RWPE2 (cell line): ENCODE results near the gene TENM4.

Source experiments
- ATAC-seq: fragments of 200-7000 bp; cut with Tn5 transposase; 3 replicates; pipeline ENCODE4 v1.9.1; 2021; ENCODE audit warnings: low read depth
- DNase-seq: peaks from one replicate; pipeline ENCODE4 v3.0.0-alpha.2; 2020; ENCODE audit warnings: low spot score
- H3K27ac ChIP-seq: fragments of 450-650 bp; 2 replicates; pipeline ENCODE4 v1.5.1; 2017; ENCODE audit warnings: mild to moderate bottlenecking; ENCODE audit not compliant: poor library complexity, severe bottlenecking
- H3K27me3 ChIP-seq: fragments of 250-450 bp; sonication (Bioruptor Pico); 2 replicates; pipeline ENCODE4 v1.5.1; 2021; ENCODE audit warnings: mild to moderate bottlenecking, moderate library complexity; ENCODE audit not compliant: insufficient read depth, poor library complexity, severe bottlenecking
- H3K36me3 ChIP-seq: fragments of 250-450 bp; sonication (Bioruptor Pico); 2 replicates; pipeline ENCODE4 v1.5.1; 2020; ENCODE audit warnings: low read depth, mild to moderate bottlenecking, moderate library complexity
- H3K4me1 ChIP-seq: fragments of 250-450 bp; sonication (Bioruptor Pico); 2 replicates; pipeline ENCODE4 v1.5.1; 2021; ENCODE audit warnings: mild to moderate bottlenecking, moderate library complexity; ENCODE audit not compliant: insufficient read depth, poor library complexity, severe bottlenecking
- H3K4me3 ChIP-seq: fragments of 250-450 bp; sonication (Bioruptor Pico); 2 replicates; pipeline ENCODE4 v1.5.1; 2021; ENCODE audit warnings: mild to moderate bottlenecking, moderate library complexity; ENCODE audit not compliant: severe bottlenecking
- H3K9me3 ChIP-seq: fragments of 250-450 bp; sonication (Bioruptor Pico); 2 replicates; pipeline ENCODE4 v1.5.1; 2021; ENCODE audit warnings: mild to moderate bottlenecking, moderate library complexity; ENCODE audit not compliant: severe bottlenecking
- TF ChIP-seq, protein P1 (sequence below): fragments of 450-650 bp; IDR thresholded peaks from one replicate; pipeline ENCODE4 v1.5.1; 2017; ENCODE audit warnings: mild to moderate bottlenecking, moderate library complexity; ENCODE audit not compliant: poor library complexity, severe bottlenecking

TENM4 gene

DNA sequence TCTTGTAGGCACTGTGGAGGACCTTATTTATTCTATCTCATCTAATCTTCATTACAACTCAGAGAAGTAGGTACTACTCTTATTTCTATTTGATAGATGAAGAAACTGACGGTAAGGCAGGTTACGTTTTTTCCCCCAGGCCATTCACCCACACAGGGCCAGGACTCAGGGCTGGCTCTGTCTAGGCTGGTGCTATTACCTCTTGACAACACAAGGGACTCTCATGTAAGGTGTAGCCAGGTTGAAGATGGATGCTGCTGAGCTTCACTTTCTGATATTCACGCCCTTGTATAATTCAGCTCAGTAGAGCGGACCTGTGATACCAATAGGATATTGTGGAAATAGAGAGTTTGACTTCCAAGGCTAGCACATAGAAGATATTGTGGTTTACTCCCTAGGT lies 453.1 kb downstream of the TENM4 start:
- Histone ChIP-seq H3K9me3 (no peaks in the 10 kb centered on the region), H3K27ac (no peak overlapping the region), H3K27me3 (no peaks in the 10 kb centered on the region), H3K4me3 (no peak overlapping the region), H3K36me3 (no peaks in the 10 kb centered on the region), H3K4me1 (no peaks in the 10 kb centered on the region)
- DNase-seq (no peak), ATAC-seq (no peak)
- TF ChIP-seq, protein P1, sequence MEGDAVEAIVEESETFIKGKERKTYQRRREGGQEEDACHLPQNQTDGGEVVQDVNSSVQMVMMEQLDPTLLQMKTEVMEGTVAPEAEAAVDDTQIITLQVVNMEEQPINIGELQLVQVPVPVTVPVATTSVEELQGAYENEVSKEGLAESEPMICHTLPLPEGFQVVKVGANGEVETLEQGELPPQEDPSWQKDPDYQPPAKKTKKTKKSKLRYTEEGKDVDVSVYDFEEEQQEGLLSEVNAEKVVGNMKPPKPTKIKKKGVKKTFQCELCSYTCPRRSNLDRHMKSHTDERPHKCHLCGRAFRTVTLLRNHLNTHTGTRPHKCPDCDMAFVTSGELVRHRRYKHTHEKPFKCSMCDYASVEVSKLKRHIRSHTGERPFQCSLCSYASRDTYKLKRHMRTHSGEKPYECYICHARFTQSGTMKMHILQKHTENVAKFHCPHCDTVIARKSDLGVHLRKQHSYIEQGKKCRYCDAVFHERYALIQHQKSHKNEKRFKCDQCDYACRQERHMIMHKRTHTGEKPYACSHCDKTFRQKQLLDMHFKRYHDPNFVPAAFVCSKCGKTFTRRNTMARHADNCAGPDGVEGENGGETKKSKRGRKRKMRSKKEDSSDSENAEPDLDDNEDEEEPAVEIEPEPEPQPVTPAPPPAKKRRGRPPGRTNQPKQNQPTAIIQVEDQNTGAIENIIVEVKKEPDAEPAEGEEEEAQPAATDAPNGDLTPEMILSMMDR, result no peak

DNA sequence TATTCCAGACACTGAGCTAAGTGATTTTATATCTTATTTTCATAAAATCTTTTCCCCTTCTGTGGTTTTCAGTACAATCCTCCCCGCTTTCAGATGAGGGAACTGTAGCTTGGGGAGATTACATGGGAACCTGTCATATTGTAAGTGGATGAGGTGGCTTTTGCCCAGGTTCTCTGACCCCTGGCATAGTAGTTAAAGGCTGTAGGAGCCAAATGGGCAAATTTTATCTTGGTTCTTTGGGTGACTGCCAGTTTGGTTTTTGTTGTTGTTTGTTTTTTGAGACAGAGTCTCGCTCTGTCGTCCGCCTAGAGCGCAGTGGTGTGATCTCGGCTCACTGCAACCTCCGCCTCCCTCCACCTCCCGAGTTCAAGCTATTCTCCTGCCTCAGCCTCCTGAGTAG lies 454.5 kb downstream of the TENM4 start:
- Histone ChIP-seq H3K4me3 (no peak overlapping the region), H3K4me1 (no peaks in the 10 kb centered on the region), H3K9me3 (no peaks in the 10 kb centered on the region), H3K27ac (no peak overlapping the region), H3K36me3 (no peaks in the 10 kb centered on the region), H3K27me3 (no peaks in the 10 kb centered on the region)
- ATAC-seq (no peak), DNase-seq (no peak)
- TF ChIP-seq, protein P1, result no peak

DNA sequence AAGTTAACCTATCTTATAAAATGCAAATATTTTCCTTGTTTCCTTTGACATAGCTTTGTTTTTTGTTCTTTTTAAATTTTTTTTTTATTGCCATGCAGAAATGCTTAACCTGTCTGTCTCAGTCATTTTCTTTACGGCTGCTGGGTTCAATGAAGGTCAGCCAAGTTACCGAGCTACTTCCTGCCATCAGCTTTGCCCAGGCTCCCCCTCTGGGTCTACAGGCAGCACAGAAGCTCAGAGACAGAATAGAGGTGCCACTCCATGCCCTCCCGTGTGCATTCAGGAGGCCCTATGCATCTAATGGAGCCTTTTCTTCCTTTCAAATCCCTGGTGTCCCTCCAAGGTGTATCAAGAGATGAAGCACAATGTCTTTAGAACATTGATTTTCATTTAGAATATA lies 455.2 kb downstream of the TENM4 start:
- H3K4me1 ChIP-seq, result no peaks in the 10 kb centered on the region
- H3K27me3 ChIP-seq, result no peaks in the 10 kb centered on the region
- DNase-seq (no peak), ATAC-seq (no peak)
- no peak overlapping the region for H3K4me3 ChIP-seq
- no peaks in the 10 kb centered on the region for H3K9me3 ChIP-seq
- TF ChIP-seq, protein P1, result no peak
- no peak overlapping the region for H3K27ac ChIP-seq
- no peaks in the 10 kb centered on the region for H3K36me3 ChIP-seq

DNA sequence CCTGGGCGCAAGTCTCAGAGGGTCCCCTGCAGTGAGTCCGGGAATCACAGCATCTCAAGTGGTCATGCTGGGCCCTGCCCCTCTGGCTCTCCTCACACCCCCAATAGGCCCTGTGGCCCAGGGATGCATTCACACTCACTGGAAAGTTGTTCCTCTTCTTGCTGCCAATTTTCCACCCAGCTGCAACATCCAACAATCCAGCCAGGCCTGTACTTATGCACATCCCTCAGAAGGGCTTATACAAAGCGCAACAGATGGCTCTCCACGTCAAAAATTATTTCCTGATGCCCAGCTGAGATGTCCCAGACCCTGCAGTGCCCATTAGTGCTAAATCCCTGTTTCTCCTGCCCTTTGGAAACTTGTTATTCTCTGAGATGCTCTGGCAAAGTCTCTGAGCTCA lies 458.4 kb downstream of the TENM4 start:
- ATAC-seq (no peak), DNase-seq (no peak)
- Histone ChIP-seq H3K27me3 (no peaks in the 10 kb centered on the region), H3K36me3 (no peaks in the 10 kb centered on the region), H3K4me1 (no peaks in the 10 kb centered on the region), H3K9me3 (no peaks in the 10 kb centered on the region), H3K4me3 (no peak overlapping the region), H3K27ac (no peak overlapping the region)
- TF ChIP-seq, protein P1, result no peak

DNA sequence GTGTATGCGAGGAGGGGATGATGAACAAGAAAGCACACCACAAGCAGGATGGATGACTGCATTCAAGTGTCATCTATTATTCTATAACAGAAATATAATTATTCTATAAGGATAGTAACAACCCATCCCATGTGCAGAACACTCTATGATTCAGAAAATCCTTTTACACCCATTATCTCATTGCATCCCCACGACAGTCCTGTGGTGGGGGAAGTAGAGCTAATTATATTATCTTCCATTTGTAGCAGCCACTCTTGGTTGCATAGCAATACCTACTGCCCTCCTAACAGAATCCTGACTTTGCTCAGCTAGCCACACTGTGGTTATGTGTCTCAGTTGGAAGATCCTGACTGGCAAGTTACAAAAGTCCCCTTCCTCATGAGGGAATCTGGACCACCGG lies 459.7 kb downstream of the TENM4 start:
- Histone ChIP-seq H3K4me3 (no peak overlapping the region), H3K27ac (no peak overlapping the region), H3K27me3 (no peaks in the 10 kb centered on the region), H3K36me3 (no peaks in the 10 kb centered on the region), H3K9me3 (no peaks in the 10 kb centered on the region), H3K4me1 (no peaks in the 10 kb centered on the region)
- ATAC-seq (no peak), DNase-seq (no peak)
- TF ChIP-seq, protein P1, result no peak
